Measurements from ENCODE around the gene SND1. TPM values are rescaled to one million over a fixed set of nuclear protein-coding genes. Genes with fewer than 3 reads are reported as not detected.
A peak's percentile ranks its signal among the peaks of the same experiment; 100 is the strongest.

SND1 gene
- total and polyA plus RNA-seq, 4 donors, result 59.4 to 214 (median 84.1) TPM

- Histone ChIP-seq H3K27ac (ENCODE audit: low read depth in 1 of 2, low read length in 2 of 2) (peak overlapping the region; percentile 84 to 86), H3K4me3 (ENCODE audit: low read depth in 1 of 3, low read length in 3 of 3) (peak overlapping the region; percentile 77 to 91 (median 90)), H3K4me1 (ENCODE audit: control insufficient read depth in 4 of 4, insufficient read depth in 4 of 4, low read length in 3 of 4) (peaks cover 8 to 39% (median 23%) of the 10 kb centered on the region in 4 donors), H3K36me3 (ENCODE audit: control insufficient read depth in 4 of 4, insufficient read depth in 3 of 4, low read depth in 1 of 4, low read length in 3 of 4) (peaks cover 0 to 6% (median 0%) of the 10 kb centered on the region in 4 donors), H3K9me3 (ENCODE audit: control insufficient read depth in 4 of 4, low read length in 3 of 4) (no peaks in the 10 kb centered on the region), H3K9ac (ENCODE audit: low read depth in 1 of 2, low read length in 2 of 2) (peak overlapping the region; percentile 66 to 80), H3K27me3 (ENCODE audit: control insufficient read depth in 4 of 4, insufficient read depth in 4 of 4, low read length in 3 of 4) (no peaks in the 10 kb centered on the region)
- under 1% methylated on average over 38 of the region's 38 CpGs for WGBS
- DNase-seq (ENCODE audit: low spot score), result no peak
- no peak for TF ChIP-seq YY1 (IDR thresholded peaks at IDR 0.05)
- TF ChIP-seq NR2F2 (IDR thresholded peaks at IDR 0.05), result no peak
- TF ChIP-seq TAF1 (conservative IDR thresholded peaks at IDR 0.05), result no peak
- TF ChIP-seq, protein P1, sequence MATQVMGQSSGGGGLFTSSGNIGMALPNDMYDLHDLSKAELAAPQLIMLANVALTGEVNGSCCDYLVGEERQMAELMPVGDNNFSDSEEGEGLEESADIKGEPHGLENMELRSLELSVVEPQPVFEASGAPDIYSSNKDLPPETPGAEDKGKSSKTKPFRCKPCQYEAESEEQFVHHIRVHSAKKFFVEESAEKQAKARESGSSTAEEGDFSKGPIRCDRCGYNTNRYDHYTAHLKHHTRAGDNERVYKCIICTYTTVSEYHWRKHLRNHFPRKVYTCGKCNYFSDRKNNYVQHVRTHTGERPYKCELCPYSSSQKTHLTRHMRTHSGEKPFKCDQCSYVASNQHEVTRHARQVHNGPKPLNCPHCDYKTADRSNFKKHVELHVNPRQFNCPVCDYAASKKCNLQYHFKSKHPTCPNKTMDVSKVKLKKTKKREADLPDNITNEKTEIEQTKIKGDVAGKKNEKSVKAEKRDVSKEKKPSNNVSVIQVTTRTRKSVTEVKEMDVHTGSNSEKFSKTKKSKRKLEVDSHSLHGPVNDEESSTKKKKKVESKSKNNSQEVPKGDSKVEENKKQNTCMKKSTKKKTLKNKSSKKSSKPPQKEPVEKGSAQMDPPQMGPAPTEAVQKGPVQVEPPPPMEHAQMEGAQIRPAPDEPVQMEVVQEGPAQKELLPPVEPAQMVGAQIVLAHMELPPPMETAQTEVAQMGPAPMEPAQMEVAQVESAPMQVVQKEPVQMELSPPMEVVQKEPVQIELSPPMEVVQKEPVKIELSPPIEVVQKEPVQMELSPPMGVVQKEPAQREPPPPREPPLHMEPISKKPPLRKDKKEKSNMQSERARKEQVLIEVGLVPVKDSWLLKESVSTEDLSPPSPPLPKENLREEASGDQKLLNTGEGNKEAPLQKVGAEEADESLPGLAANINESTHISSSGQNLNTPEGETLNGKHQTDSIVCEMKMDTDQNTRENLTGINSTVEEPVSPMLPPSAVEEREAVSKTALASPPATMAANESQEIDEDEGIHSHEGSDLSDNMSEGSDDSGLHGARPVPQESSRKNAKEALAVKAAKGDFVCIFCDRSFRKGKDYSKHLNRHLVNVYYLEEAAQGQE (IDR thresholded peaks at IDR 0.05), result no peak
- no peak for TF ChIP-seq RXRA (IDR thresholded peaks at IDR 0.05)
- TF ChIP-seq HNF4A (conservative IDR thresholded peaks at IDR 0.05), result no peak
- no peak for TF ChIP-seq FOXA2 (IDR thresholded peaks at IDR 0.05)
- TF ChIP-seq, protein P2, sequence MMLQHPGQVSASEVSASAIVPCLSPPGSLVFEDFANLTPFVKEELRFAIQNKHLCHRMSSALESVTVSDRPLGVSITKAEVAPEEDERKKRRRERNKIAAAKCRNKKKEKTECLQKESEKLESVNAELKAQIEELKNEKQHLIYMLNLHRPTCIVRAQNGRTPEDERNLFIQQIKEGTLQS (IDR thresholded peaks at IDR 0.05), result no peak
- TF ChIP-seq, protein P3, sequence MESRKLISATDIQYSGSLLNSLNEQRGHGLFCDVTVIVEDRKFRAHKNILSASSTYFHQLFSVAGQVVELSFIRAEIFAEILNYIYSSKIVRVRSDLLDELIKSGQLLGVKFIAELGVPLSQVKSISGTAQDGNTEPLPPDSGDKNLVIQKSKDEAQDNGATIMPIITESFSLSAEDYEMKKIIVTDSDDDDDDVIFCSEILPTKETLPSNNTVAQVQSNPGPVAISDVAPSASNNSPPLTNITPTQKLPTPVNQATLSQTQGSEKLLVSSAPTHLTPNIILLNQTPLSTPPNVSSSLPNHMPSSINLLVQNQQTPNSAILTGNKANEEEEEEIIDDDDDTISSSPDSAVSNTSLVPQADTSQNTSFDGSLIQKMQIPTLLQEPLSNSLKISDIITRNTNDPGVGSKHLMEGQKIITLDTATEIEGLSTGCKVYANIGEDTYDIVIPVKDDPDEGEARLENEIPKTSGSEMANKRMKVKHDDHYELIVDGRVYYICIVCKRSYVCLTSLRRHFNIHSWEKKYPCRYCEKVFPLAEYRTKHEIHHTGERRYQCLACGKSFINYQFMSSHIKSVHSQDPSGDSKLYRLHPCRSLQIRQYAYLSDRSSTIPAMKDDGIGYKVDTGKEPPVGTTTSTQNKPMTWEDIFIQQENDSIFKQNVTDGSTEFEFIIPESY (IDR thresholded peaks at IDR 0.05), result no peak
- TF ChIP-seq MAX (IDR thresholded peaks at IDR 0.05), result no peak
- no peak for TF ChIP-seq EGR1 (IDR thresholded peaks at IDR 0.05; ENCODE audit: low read depth in 2 of 2)
- no peak for TF ChIP-seq GABPA (IDR thresholded peaks at IDR 0.05 in 1 of 2, conservative IDR thresholded peaks at IDR 0.05 in 1 of 2)
- no peak for TF ChIP-seq FOXA1 (IDR thresholded peaks at IDR 0.05)
- TF ChIP-seq, protein P4, sequence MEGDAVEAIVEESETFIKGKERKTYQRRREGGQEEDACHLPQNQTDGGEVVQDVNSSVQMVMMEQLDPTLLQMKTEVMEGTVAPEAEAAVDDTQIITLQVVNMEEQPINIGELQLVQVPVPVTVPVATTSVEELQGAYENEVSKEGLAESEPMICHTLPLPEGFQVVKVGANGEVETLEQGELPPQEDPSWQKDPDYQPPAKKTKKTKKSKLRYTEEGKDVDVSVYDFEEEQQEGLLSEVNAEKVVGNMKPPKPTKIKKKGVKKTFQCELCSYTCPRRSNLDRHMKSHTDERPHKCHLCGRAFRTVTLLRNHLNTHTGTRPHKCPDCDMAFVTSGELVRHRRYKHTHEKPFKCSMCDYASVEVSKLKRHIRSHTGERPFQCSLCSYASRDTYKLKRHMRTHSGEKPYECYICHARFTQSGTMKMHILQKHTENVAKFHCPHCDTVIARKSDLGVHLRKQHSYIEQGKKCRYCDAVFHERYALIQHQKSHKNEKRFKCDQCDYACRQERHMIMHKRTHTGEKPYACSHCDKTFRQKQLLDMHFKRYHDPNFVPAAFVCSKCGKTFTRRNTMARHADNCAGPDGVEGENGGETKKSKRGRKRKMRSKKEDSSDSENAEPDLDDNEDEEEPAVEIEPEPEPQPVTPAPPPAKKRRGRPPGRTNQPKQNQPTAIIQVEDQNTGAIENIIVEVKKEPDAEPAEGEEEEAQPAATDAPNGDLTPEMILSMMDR (IDR thresholded peaks at IDR 0.05; ENCODE audit: low read depth, low read length, missing input control), result no peak
- no peak for TF ChIP-seq JUND (IDR thresholded peaks at IDR 0.05)
- no peak for TF ChIP-seq HNF4G (IDR thresholded peaks at IDR 0.05)
- no peak for TF ChIP-seq RAD21 (IDR thresholded peaks at IDR 0.05)
- TF ChIP-seq SP1 (IDR thresholded peaks at IDR 0.05), result no peak
These were observed 597 bp downstream of the SND1 start for GRCh38 chr7:127652333-127653248.

All from liver (tissue), 9 donors.